SU-DHL-6 (cell line): ENCODE data around the gene LPCAT3.
"Not testable (repeated sequence)": the region's sequence is repeated elsewhere in the genome, so short reads cannot be mapped to it uniquely, and the experiment has no call there.

ENCODE experiments used
- H2AFZ ChIP-seq: fragments of 200-600 bp; sonication (generic); 2 replicates; pipeline ENCODE4 v1.6.1; 2014; ENCODE audit warnings: low read depth, mild to moderate bottlenecking, moderate library complexity, mixed read lengths, antibody characterized with exemption, low read length; ENCODE audit not compliant: severe bottlenecking
- H3F3A ChIP-seq: fragments of 200-600 bp; shearing (Covaris generic); 2 replicates; pipeline ENCODE4 v1.6.0; 2016; ENCODE audit warnings: antibody characterized with exemption, mild to moderate bottlenecking; ENCODE audit not compliant: insufficient read depth
- H3K27ac ChIP-seq: fragments of 200-600 bp; sonication (generic); 2 replicates; pipeline ENCODE4 v1.5.1; 2016; ENCODE audit warnings: low read depth, mild to moderate bottlenecking, low read length, moderate library complexity, mixed read lengths
- H3K27me3 ChIP-seq: fragments of 200-600 bp; sonication (generic), shearing (Covaris generic); 2 replicates; pipeline ENCODE4 v1.6.0; 2014; ENCODE audit warnings: mild to moderate bottlenecking, low read length
- H3K36me3 ChIP-seq: fragments of 200-600 bp; sonication (generic); 2 replicates; pipeline ENCODE4 v1.6.1; 2014; ENCODE audit warnings: mild to moderate bottlenecking, low read length, mixed read lengths
- H3K4me2 ChIP-seq: fragments of 300-600, 200-600 bp; shearing (Covaris generic), sonication (generic); 2 replicates; pipeline ENCODE4 v1.6.0; 2014; ENCODE audit warnings: low read length, low read depth, mild to moderate bottlenecking; ENCODE audit not compliant: poor library complexity, severe bottlenecking
- H3K4me3 ChIP-seq: fragments of 200-600 bp; sonication (generic); 2 replicates; pipeline ENCODE4 v1.5.1; 2014; ENCODE audit warnings: antibody characterized with exemption, low read length, mild to moderate bottlenecking, mixed read lengths; ENCODE audit not compliant: insufficient read depth, poor library complexity, severe bottlenecking
- H3K79me2 ChIP-seq: fragments of 200-600 bp; sonication (generic); 2 replicates; pipeline ENCODE4 v1.6.1; 2014; ENCODE audit warnings: mild to moderate bottlenecking, low read length, moderate library complexity; ENCODE audit not compliant: insufficient read depth
- H3K9ac ChIP-seq: fragments of 200-600 bp; sonication (generic); 2 replicates; pipeline ENCODE4 v1.7.0; 2014; ENCODE audit warnings: mild to moderate bottlenecking, low read length
- H3K9me2 ChIP-seq: fragments of 200-600 bp; sonication (generic); replicated peaks from 2 replicates; pipeline ENCODE4 v1.6.1; 2014; ENCODE audit warnings: low read length; ENCODE audit not compliant: insufficient read depth
- H3K9me3 ChIP-seq: fragments of 200-600 bp; sonication (generic); 2 replicates; pipeline ENCODE4 v1.6.1; 2014; ENCODE audit warnings: low read length, mixed read lengths; ENCODE audit not compliant: insufficient read depth
- H4K20me1 ChIP-seq: fragments of 200-600 bp; sonication (generic); 2 replicates; pipeline ENCODE4 v1.6.1; 2014; ENCODE audit warnings: low read depth, mild to moderate bottlenecking, antibody characterized with exemption, low read length, moderate library complexity, mixed read lengths
- CTCF ChIP-seq: fragments of 200-600 bp; sonication (generic); IDR thresholded peaks from one replicate; pipeline ENCODE4 v1.5.1; 2017; ENCODE audit warnings: antibody characterized with exemption, mild to moderate bottlenecking, low read length, moderate library complexity; ENCODE audit not compliant: insufficient read depth, poor library complexity, severe bottlenecking
- EZH2phosphoT487 ChIP-seq: fragments of 200-600 bp; sonication (generic), shearing (Covaris generic); conservative IDR thresholded peaks from 2 replicates; pipeline ENCODE4 v1.6.1; 2018; ENCODE audit warnings: mild to moderate bottlenecking, antibody characterized with exemption, low read length, moderate library complexity, mixed read lengths

Gene LPCAT3

GRCh38 chr12:7013101-7013500 lies 5.2 kb downstream of the LPCAT3 start:
- Histone ChIP-seq H4K20me1 (no peaks in the 10 kb centered on the region), H3K36me3 (no peaks in the 10 kb centered on the region), H3K9me3 (no peaks in the 10 kb centered on the region), H3K4me2 (no peak overlapping the region), H3F3A (no peaks in the 10 kb centered on the region; the same call in 1 of the 2 replicates), H3K4me3 (no peak overlapping the region), H3K9ac (no peak overlapping the region), H2AFZ (no peak overlapping the region), H3K79me2 (peaks cover 27% of the 10 kb centered on the region; the same call in 1 of the 2 replicates), H3K9me2 (no peaks in the 10 kb centered on the region), H3K27ac (no peak overlapping the region), H3K27me3 (no peaks in the 10 kb centered on the region)
- TF ChIP-seq EZH2phosphoT487 (no peak), CTCF (no peak)

- TF ChIP-seq CTCF: no peak
- no peak for TF ChIP-seq EZH2phosphoT487
- Histone ChIP-seq H4K20me1 (no peaks in the 10 kb centered on the region), H2AFZ (no peak overlapping the region), H3K9me2 (no peaks in the 10 kb centered on the region), H3K36me3 (no peaks in the 10 kb centered on the region), H3F3A (no peaks in the 10 kb centered on the region; the same call in 1 of the 2 replicates), H3K9ac (no peak overlapping the region), H3K9me3 (no peaks in the 10 kb centered on the region), H3K4me3 (no peak overlapping the region), H3K4me2 (no peak overlapping the region), H3K27me3 (no peaks in the 10 kb centered on the region), H3K27ac (no peak overlapping the region), H3K79me2 (peaks cover 18% of the 10 kb centered on the region; the same call in 1 of the 2 replicates)
Measured at GRCh38 chr12:7012024-7012607, 6.2 kb downstream of the LPCAT3 start.

- H3K4me2 ChIP-seq, H4K20me1 ChIP-seq, H3K27me3 ChIP-seq, H3K9me2 ChIP-seq, H3K9me3 ChIP-seq, H3K4me3 ChIP-seq, H2AFZ ChIP-seq, H3F3A ChIP-seq, H3K27ac ChIP-seq, H3K36me3 ChIP-seq, H3K9ac ChIP-seq: not testable (repeated sequence)
- H3K79me2 ChIP-seq: peaks cover 15% of the 10 kb centered on the region; the same call in 1 of the 2 replicates
Measured at GRCh38 chr12:7011398-7011797, 6.9 kb downstream of the LPCAT3 start.

GRCh38 chr12:7009512-7009911 lies 8.8 kb downstream of the LPCAT3 start:
- H3K9me2 ChIP-seq: no peaks in the 10 kb centered on the region
- no peaks in the 10 kb centered on the region for H3K27me3 ChIP-seq
- H4K20me1 ChIP-seq: no peaks in the 10 kb centered on the region
- H3K4me2 ChIP-seq: no peak overlapping the region
- H3K4me3 ChIP-seq: no peak overlapping the region
- TF ChIP-seq CTCF: no peak
- TF ChIP-seq EZH2phosphoT487: no peak
- no peak overlapping the region for H2AFZ ChIP-seq
- no peak overlapping the region for H3K9ac ChIP-seq
- no peaks in the 10 kb centered on the region for H3K36me3 ChIP-seq
- no peaks in the 10 kb centered on the region for H3K9me3 ChIP-seq
- H3K27ac ChIP-seq: no peak overlapping the region
- peaks cover 11% of the 10 kb centered on the region; the same call in 1 of the 2 replicates for H3K79me2 ChIP-seq
- H3F3A ChIP-seq: no peaks in the 10 kb centered on the region; the same call in 1 of the 2 replicates
